GM21423 (cell line): Measurements from ENCODE around the gene MYT1.
"Not testable (repeated sequence)": the region's sequence is repeated elsewhere in the genome, so short reads cannot be mapped to it uniquely, and the experiment has no call there.

Experiments
- ATAC-seq: cut with Tn5 transposase; IDR thresholded peaks from one replicate; pipeline ENCODE4 v1.9.1; 2021; ENCODE audit warnings: mild to moderate bottlenecking, moderate library complexity; ENCODE audit not compliant: unreplicated experiment

MYT1 gene

DNA sequence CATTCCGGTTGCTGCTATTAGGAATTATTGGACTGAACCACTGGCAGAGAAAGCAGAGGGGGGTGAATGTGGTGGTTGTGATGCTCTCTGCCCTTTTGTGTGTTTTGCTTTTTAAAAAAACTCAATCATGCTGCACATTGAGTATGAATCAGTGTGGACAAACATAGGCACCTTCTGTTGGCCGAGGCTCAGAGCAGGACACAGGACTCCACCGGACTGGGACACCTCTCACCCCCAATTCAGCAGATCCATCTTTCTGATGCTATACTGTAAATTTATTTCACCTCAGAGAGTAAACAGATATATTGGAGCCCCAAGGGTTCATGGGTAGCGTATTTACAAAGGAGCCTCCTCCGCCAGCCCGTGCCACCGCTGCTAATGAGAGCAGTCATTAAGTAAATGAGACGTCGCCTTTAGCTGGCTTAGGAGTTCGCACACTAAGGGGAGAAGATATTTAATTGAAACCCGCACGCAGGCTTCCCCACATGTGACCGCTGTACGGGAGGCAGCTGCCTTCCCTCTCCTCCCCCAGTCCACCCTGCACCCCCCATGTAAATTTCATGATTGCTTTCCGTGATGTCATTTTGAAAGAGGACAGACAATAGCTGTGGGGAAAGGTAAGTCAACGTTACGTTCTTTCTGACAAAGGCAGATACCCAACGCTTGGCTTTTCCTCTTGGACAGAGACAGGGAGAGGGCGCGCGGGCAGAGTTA, at the start of gene MYT1:
TSS of gene MYT1 (plus strand) at position 330 of the 714 bp plus-strand sequence. CDS start 34,410 bp downstream, outside the sequence.
- no peak for ATAC-seq

- no peak for ATAC-seq
Observed at GRCh38 chr20:64115171-64115911, 48.9 kb upstream of the MYT1 start.

DNA sequence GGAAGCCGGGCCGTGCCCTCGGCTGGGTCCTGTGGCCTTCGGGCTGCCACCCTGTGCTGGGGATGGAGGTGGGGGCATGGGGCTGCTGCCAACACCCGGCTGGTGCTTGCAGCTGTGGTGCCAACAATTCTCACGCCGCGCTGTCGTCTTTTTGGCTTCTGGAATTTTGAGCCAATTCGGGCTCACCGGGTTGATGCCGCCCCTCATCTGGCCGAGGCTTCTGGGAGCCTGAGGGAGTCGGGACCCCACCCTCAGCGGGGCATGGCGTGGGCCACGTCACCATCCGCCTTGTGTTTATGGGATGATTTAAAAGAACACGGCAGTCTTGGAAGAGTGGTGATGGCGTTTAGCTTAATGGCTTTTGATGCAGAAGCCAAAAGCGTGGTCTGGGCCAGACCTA, 48.2 kb upstream of the MYT1 start:
- no peak for ATAC-seq

DNA sequence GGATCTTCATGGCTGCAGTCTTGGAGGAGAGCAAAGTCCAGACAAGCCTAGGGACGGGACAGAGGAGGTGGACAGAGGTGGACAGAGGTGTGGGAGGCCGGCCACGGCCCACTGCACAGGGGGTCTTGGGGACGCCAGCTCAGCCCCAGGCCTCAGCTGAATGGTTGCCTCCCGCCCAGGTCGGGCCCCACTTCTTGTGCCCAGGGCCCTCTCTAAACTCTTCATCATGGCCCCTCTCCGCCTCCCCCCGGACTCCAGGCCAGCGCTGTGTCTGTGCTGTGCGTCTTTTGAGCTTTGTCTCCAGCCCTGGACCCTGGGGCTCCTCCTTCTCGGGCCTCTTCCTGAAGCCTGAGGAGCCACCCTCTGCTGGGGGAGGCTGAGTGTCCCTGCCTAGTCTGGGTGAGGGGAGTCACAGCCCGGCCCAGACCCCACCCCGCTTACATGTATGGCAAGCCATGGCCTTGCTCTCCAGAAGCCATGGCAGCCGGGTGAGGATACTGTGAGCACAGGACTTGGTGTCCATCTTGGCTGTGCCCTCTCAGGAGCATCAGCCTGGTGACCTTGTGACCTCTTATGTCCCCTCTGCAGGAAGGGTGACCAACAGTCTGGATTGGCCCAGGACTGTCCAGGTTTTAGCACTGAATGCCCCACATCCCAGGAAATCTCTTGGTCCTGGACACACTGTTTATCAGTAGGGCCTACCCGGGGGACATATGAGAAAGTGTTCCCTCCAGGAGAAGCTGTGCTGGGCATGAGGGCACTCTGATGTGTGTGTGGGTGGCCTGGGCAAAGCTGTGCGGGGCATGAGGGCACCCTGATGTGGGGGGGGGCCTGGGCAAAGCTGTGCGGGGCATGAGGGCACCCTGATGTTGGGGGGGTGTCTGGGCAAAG, 47.5 kb upstream of the MYT1 start:
- no peak for ATAC-seq

DNA sequence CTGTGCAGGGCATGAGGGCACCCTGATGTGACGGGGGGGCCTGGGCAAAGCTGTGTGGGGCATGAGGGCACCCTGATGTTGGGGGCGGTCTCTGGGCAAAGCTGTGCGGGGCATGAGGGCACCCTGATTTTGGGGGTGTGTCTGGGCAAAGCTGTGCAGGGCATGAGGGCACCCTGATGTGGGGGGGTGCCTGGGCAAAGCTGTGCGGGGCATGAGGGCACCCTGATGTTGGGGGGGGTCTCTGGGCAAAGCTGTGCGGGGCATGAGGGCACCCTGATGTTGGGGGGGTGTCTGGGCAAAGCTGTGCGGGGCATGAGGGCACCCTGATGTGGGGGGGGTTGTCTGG, 46.8 kb upstream of the MYT1 start:
- not testable (repeated sequence) for ATAC-seq

DNA sequence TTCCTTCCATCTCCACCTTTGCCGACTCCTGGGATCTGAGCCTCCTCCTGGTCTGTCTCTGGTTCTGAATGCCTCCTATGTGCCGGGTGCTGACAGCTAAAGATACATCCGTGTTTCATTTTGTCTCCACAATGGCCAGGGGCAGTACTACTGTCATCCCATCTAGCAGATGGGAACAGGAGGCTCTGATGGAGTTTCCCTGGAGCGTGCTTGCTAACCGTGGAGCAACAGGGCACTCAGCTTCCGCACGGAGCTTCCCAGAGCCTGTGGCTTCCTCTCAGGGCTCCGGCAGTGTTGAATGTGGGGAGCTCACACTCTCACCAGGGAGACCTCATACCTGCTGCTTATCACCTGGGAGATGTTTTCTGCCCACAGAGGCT, 45.0 kb upstream of the MYT1 start:
- ATAC-seq, result no peak

- ATAC-seq, result no peak
Observed at GRCh38 chr20:64119681-64120341, 44.4 kb upstream of the MYT1 start.

- no peak for ATAC-seq
Observed at GRCh38 chr20:64121586-64121985, 42.7 kb upstream of the MYT1 start.

- not testable (repeated sequence) for ATAC-seq
Observed at GRCh38 chr20:64122927-64123326, 41.3 kb upstream of the MYT1 start.

DNA sequence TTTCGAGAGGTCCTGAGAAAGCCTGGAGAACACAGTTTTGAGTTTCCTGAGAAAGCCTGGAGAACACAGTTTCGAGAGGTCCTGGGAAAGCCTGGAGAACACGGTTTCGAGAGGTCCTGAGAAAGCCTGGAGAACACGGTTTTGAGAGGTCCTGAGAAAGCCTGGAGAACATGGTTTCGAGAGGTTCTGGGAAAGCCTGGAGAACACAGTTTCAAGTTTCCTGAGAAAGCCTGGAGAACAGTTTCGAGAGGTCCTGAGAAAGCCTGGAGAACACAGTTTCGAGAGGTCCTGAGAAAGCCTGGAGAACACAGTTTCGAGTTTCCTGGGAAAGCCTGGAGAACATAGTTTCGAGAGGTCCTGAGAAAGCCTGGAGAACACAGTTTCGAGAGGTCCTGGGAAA, 40.7 kb upstream of the MYT1 start:
- not testable (repeated sequence) for ATAC-seq

- ATAC-seq, result no peak
Observed at GRCh38 chr20:64129146-64129782, 35.0 kb upstream of the MYT1 start.

- ATAC-seq, result no peak
Observed at GRCh38 chr20:64130271-64130670, 34.0 kb upstream of the MYT1 start.

GRCh38 chr20:64130876-64131275, 33.4 kb upstream of the MYT1 start:
- no peak for ATAC-seq

DNA sequence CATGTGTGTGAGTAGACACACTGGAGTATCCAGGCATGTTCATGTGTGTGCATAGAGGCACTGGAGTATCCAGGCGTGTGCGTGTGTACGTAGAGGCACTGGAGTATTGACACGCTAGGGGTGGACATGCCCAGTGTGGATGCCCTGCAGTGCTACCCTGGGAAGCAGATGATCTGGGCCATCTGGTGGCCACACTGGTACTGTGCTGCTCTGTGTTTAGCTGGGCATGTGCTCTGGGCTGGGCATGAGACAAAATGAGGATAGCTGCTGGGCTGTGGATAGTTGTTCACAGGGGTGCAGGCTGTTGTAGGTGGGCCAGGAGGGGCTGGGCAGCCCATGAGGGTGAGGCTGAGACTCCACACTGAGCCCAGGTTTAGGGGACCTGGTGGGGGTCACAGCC, 32.8 kb upstream of the MYT1 start:
- ATAC-seq, result no peak

- ATAC-seq, result no peak
Observed at GRCh38 chr20:64133951-64134407, 30.3 kb upstream of the MYT1 start.

GRCh38 chr20:64134744-64135143, 29.5 kb upstream of the MYT1 start:
- ATAC-seq, result not testable (repeated sequence)

DNA sequence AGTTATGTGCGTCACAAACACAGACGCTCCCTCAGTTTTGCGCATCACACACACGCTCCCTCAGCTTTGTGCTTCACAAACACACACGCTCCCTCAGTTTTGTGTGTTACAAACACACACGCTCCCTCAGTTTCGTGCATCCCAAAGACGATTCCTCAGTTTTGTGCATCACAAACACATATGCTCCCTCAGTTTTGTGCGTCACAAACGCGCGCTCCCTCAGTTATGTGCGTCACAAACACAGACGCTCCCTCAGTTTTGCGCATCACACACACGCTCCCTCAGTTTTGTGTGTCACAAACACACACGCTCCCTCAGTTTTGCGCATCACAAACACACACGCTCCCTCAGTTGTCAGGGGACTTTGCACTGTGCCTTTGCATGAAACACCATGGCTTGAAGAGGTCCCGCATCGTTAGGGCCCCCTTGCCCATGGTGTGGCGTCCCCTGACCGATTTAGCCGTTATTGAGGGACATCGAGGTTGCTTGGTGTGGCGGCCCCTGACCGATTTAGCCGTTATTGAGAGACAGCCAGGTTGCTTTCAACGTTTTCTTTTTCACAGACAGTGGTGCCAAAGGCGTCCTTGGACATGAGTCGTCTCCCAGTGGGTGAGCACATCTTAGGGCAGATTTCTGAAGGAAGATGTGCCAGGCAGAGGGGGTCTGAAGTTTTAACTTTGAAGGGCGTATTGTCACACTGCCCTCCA, 28.1 kb upstream of the MYT1 start:
- no peak for ATAC-seq

- no peak for ATAC-seq
Observed at GRCh38 chr20:64137598-64138031, 26.6 kb upstream of the MYT1 start.

- ATAC-seq, result no peak
Observed at GRCh38 chr20:64138276-64138815, 25.9 kb upstream of the MYT1 start.
